22Rv1 (cell line): ENCODE data around the gene PRELID2.

Source experiments
- CTCF ChIP-seq: fragments of 450-650 bp; IDR thresholded peaks from 2 replicates; pipeline ENCODE4 v1.5.1; 2017; ENCODE audit warnings: mild to moderate bottlenecking
- ZFX ChIP-seq: fragments of 450-650 bp; IDR thresholded peaks from 2 replicates; pipeline ENCODE4 v1.6.1; 2017; ENCODE audit warnings: antibody characterized with exemption, borderline replicate concordance

GRCh38 chr5:145863003-145863402 lies 27.9 kb upstream of the PRELID2 start:
- TF ChIP-seq CTCF (no peak), ZFX (no peak)
